22Rv1 (cell line): ENCODE results near the gene ITGB3.

Experiments
- CTCF ChIP-seq: fragments of 450-650 bp; IDR thresholded peaks from 2 replicates; pipeline ENCODE4 v1.5.1; 2017; ENCODE audit warnings: mild to moderate bottlenecking
- ZFX ChIP-seq: fragments of 450-650 bp; IDR thresholded peaks from 2 replicates; pipeline ENCODE4 v1.6.1; 2017; ENCODE audit warnings: antibody characterized with exemption, borderline replicate concordance

DNA sequence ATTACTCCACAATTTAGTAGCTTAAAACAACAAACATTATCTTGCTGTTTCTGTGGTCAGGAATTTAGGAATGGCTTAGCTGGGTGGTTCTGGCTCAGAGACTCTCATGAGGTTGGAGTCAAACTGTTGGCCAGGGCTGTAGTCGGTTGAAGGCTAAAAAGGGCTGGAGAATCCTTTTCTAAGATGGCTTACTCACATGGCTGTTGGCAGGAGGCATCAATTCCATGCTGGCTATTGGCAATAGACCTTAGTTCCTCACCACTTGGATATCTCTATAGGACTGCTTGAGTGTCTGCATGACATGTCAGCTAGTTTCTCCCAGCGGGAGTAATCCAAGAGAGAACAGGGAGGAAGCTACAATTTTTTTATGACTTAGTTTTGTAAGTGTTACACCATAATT lies 63.5 kb downstream of the ITGB3 start:
- no peak for TF ChIP-seq CTCF
- TF ChIP-seq ZFX: no peak
